Suppressor macrophage treated with lipopolysaccharide for 1 hour (primary cell): ENCODE data around the gene OR2T5.
"Not testable (repeated sequence)": the region's sequence is repeated elsewhere in the genome, so short reads cannot be mapped to it uniquely, and the experiment has no call there.

Source experiments
- DNase-seq, 3 donors: peaks; one replicate each; pipeline ENCODE4 v3.0.0-alpha.2; 2020 to 2022

The OR2T5 gene, protein sequence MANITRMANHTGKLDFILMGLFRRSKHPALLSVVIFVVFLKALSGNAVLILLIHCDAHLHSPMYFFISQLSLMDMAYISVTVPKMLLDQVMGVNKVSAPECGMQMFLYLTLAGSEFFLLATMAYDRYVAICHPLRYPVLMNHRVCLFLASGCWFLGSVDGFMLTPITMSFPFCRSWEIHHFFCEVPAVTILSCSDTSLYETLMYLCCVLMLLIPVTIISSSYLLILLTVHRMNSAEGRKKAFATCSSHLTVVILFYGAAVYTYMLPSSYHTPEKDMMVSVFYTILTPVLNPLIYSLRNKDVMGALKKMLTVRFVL

DNA sequence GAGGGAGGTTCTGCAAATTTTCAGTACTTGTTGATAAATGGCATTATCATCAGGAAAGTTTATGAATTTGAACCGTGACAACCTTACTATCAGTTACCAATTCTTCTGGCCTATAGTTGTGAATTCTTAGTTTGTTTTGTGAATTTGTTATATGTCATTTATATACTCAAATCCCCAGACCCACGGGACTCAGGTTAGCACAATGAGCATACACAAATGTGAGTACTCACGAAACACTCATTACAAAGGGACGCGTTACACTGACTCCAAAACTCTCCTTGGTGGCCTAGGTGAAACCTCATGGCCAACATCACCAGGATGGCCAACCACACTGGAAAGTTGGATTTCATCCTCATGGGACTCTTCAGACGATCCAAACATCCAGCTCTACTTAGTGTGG, at the start of gene OR2T5:
Gene OR2T5, plus strand, starts transcription at position 301 of the 400 bp plus-strand sequence. Its CDS starts 0 bp downstream, at position 301.
- DNase-seq, result not testable (repeated sequence)

DNA sequence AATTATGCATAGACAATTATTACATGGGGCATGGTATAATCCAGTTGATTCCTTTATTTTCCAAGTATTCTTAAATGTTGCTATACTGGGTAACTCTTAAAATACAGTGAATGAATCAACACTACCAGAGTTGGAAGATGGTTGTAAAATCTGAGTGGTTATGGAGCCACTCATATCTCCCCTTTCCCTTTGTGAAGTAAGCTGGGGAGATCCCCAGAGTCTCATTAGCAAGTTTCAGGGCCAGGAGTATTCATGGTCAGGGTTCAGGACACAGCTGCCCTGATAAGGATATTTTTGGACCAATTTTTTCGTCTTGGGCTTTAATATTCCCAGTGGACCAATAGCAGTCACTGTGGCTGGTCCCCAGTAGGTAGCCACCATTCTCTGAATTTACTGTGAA, 49.7 kb upstream of the OR2T5 start:
- not testable (repeated sequence) for DNase-seq

DNA sequence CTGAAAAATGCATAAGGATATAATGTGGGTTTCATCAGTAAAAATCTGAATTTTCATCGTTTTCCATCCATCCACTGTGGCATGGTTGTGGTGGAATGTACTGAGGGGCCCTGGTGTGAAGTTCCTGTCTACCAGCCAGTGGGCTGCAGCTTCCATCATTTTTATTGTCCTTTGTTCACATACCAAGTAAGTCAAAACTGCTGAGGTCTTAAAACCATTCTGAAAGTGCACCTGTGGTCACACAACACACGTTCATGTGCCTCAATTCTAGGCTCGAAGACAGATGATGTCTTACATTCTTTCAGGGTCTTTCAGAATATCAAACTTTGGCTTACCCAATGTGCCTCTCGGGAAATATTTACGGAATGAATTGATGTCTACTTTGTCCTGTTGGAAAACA, 49.1 kb upstream of the OR2T5 start:
- not testable (repeated sequence) for DNase-seq

DNA sequence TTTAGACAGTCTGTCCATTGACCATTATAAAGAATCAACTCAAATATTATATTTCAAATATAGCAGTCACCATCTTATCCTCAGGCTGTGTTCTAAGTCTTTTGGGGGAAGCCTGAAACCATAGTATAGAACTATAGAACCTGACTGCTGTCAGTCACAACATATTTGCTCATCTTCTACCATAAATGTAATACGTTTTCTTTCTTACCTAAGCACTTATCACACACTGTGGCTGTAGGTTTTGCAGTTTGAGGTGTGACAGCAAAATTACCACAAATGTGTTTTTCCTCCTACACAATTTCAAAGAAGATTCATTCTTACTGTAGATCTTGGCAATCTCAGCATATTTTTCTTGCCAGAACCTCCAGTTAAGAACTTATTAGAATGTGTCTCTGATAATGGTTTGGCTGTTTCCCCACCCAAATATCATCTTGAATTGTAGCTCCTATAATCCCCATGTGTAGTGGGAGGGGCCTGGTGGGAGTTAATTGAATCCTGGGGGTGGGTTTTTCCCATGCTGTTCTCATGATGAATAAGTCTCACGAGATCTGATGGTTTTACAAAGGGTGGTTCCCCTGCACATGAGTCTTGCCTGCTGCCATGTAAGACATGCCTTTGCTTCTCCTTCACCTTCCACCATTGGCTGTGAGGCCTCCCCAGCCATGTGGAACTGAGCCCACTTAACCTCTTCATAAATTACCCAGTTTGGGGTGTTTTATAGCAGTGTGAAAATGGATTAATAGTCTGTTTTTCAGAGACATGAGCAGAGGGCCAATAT, 45.7 kb upstream of the OR2T5 start:
- DNase-seq, result not testable (repeated sequence)

DNA sequence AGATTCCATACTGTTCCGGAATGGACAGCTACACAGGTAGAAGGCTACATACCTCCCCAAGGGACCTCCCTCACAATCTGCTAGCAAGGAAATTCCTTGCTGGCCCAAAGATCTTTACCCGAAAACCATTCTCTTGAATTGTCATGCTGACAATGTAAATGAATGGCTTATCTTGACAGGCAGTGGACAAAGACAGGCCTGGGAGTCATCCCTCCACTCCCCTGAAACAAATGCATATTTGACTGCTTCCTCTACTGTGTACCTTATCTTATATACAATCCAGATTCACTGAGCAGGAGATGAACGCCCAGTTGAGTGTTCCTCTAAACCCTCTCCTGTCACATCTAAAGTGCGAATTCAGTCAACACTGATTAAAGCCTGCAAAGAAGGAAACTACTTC, 43.8 kb upstream of the OR2T5 start:
- DNase-seq, result not testable (repeated sequence)

DNA sequence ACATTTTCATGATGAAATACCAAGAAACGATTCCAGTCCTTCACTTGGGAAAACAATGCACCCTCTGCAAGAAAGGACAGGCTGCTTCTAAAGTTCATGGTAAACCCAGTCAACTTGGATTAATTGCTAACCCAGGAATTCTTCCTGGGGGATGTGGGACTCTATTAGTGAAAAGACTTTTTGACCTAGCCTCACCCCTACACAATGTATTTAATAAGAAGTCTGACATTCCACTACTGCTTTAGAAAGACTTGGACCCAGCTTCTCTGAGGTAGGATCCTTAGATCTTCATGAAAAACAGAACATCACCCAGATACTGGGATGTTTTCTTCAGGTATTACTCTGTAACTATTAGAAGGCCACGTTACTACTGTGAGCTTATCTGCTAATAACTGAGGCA, 43.0 kb upstream of the OR2T5 start, which contains the start of gene OR2T2:
Gene OR2T2, plus strand, starts transcription at position 239 of the 400 bp plus-strand sequence. CDS start 7,161 bp downstream, outside the sequence.
- not testable (repeated sequence) for DNase-seq

DNA sequence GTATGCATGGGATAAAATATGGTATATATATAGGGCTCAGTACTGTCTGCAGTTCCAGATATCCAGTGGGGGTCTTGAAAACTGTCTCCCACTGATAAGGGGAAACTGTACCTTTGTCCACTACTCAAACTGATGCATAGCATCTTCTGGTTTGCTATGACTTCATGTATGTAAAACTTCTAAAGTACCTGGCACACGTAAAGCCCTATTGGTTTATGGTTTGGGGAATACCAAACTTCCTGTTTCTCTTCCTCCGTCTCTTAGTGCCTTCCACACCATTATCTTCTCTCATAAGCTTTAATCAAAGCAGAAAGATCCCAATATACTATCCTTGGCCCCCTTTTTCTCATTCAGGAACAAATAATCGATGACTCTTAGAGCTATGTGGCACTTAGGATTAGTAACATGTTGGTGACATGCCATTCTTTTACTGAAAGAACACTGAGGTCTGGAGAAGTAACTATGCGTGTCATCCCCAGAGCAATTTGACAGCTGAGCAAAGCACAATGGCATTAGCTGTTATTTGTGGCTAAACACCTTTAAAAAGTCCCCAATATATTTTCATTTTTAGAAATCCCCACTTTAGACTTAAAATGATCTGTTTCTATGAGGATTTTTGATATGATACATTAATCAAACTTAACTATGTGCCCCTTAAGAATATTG, 39.8 kb upstream of the OR2T5 start:
- not testable (repeated sequence) for DNase-seq

DNA sequence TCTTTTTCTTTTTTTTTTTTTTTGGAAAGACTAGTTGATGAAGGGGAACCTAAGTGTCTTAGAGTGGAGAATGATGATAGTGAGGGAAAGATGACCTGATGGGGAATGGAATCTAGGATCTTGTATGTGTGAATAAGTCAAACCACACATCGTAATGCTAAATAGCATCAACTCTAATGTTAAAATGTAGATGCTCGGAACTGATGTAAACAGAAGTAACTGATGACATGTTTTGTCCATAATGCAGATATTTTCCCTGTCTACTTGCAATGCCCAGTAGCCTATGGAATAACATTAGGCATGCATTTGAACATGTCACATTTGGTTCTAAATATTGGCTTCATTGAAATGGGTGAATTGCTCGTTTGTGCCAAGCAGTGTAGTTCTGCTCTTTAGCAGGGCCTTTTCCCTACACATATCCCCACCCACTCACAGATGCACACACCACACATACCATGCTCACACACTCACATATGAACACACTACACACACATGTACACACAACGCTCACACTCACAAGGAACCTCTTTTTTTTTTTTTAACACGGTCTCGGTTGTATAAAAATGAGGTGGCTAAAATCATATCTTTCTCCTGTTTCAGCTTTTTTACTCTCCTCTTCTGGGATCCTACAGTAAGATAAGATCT, 38.4 kb upstream of the OR2T5 start:
- not testable (repeated sequence) for DNase-seq

DNA sequence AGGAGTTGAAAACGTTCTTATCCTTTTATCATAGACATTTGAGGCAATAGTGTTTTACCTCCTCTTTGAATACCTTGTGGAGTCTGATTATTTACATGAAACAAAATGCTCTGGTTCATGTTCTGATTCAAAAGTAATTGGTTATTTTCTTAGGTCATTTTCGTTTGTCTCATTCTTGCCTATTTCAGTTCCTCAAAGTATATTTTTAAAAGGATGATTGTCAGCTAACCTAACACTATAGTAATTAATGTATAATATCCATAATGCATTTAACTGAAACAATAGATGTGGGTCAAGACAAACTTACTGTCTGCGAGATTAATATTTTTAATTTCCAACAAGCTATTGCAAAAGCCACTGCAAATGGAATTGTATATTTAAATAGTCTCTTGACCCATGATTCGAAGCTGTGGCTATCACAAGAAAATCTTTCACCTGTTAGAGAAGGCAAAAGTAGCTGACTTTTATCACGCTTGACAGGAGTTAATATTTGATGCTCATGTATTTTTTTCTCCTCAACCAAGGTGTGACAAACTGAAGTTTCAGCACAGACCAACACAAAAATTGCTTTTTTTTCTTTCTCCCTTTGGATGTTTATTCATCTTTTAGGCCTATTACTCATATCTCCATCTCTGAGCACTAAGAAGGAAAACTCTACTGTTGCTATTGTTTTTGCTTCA, 37.8 kb upstream of the OR2T5 start:
- not testable (repeated sequence) for DNase-seq

DNA sequence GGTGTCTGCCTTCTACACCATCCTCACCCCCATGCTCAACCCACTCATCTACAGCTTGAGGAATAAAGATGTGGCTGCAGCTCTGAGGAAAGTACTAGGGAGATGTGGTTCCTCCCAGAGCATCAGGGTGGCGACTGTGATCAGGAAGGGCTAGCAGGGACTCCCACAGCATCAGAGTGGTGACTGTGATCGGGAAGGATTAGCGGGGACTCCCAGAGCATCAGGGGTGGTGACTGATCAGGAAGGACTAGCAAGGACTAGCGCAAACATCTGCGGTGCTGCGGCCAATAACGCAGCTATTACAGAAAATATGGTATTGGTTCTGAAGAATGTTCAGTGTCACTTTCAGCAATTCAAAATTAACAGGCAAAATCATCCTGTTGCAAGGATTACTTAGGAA, 34.8 kb upstream of the OR2T5 start:
- not testable (repeated sequence) for DNase-seq

DNA sequence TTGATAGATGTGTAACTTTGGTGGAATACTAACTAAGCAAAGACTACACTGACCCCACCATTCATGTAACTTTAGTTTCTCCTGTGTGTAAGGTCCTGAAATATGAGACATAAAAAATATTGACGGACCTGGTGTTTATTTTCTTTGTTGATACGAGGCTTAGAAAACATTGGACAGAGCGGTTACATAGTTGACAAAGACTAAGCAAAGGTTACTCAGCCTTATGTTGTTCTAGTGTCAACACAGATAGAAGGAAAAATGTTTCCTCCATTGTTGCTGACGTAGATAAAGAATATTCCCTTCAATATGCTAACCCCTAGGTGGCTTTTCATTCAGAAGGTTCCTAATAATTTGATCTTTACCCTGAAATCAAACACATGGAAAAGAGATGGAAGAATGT, 33.3 kb upstream of the OR2T5 start:
- not testable (repeated sequence) for DNase-seq

DNA sequence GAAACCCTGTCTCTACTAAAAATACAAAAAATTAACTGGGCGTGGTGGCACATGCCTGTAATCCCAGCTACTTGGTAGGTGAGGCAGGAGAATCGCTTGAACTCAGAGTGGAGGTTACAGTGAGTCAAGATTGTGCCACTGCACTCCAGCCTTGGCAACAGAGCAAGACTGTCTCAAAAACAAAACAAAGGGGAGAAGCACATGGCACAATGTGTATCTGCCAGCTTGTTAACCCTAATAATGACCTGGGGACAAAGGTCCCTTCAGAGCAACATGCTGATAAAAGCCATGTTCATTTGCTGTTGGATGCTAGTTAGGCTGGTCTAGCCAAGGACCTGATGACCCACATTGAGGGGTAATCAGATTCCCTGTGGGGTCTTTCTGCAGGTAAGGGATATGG, 31.8 kb upstream of the OR2T5 start:
- not testable (repeated sequence) for DNase-seq

DNA sequence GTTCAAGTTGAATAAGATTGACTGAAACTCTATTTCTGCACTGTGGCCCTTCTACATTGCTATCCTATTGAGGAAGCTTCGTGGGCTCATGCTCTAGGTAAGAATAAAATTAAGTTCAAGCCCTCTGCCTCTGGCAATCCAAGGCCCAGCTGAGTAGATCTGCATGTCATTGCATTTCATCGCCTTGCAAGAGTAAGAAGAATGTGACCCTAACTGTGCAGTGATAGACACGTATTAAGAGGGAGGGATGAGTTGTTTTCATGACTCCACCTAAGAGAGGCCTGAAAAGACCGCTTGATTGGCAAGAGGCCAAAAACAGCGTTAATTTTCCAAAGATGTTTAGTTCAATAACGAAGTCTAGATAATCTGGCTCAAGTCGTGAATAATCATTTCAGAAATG, 29.3 kb upstream of the OR2T5 start:
- DNase-seq, result not testable (repeated sequence)

DNA sequence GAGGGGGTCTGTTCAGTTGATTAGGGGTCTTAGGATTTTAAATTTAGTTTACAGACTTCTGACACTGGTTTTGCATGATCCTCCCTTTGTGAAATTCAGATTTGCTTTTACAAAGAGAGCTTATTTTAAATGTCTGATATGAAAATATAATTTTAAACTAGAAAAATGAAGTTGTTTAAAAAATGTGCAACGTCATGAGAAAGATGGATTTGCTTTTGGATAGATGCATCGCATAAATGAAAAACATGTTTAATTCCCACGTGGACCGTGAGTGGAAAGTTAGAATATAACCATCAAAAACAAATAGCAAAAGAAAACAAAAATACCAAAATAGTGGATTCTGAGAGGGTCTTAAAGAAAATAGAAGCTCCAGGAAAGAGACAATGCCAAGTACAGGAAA, 17.2 kb upstream of the OR2T5 start:
- no peak for DNase-seq

DNA sequence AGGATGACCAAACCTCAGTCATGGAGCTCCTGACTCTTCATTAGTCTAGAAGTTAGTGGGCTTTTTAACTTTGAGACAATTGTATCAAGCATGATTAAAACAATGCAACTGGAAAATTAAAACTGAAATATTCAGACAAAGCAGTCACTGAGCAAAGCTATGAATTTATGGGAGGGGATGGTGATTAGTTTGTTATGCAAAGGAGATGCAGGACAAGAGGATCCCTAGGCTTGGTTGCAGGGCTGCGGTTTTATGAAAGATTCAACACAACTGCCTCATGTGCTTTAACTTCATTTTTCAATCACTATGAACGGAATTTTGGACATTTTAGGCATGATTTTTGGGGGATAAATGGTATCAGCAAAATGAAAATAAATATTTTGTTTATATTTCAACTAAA, 16.3 kb upstream of the OR2T5 start:
- DNase-seq, result not testable (repeated sequence)

DNA sequence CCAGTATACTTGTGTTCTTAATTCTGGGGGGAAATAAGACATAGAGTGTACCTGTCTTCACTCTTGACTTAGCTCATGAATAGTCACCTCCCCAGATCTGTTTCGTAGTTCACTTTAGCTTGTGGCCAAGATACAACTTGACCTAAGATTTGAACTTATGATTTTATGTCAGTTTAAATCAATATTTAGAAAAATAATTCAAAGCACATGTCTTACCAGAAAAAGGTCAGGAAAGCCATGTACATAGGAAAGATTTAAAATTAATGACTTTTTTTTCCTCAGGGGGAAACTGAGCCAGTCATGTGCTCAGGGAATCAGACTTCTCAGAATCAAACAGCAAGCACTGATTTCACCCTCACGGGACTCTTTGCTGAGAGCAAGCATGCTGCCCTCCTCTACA, 15.3 kb upstream of the OR2T5 start, which contains the start of gene OR2T3:
Gene OR2T3, plus strand, starts transcription at position 301 of the 400 bp plus-strand sequence. Its CDS starts 0 bp downstream, at position 301.
- not testable (repeated sequence) for DNase-seq

DNA sequence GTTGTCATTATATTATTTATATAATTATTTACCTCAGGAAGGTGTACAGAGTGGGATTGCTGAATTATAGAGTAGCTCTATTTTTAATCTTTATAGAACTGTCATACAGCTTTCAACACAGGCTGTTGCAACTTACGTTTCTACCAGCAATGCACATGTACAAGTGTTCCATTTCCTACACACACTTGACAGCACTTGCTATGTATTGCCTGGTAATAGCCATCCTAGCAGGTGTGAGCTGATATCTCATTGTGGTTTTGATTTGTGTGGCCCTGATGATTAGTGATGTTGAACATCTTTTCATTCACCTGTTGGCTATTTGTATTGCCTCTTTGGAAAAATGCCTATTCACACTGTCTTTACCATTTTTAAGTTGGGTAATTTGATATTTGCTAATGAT, 12.7 kb upstream of the OR2T5 start:
- not testable (repeated sequence) for DNase-seq

DNA sequence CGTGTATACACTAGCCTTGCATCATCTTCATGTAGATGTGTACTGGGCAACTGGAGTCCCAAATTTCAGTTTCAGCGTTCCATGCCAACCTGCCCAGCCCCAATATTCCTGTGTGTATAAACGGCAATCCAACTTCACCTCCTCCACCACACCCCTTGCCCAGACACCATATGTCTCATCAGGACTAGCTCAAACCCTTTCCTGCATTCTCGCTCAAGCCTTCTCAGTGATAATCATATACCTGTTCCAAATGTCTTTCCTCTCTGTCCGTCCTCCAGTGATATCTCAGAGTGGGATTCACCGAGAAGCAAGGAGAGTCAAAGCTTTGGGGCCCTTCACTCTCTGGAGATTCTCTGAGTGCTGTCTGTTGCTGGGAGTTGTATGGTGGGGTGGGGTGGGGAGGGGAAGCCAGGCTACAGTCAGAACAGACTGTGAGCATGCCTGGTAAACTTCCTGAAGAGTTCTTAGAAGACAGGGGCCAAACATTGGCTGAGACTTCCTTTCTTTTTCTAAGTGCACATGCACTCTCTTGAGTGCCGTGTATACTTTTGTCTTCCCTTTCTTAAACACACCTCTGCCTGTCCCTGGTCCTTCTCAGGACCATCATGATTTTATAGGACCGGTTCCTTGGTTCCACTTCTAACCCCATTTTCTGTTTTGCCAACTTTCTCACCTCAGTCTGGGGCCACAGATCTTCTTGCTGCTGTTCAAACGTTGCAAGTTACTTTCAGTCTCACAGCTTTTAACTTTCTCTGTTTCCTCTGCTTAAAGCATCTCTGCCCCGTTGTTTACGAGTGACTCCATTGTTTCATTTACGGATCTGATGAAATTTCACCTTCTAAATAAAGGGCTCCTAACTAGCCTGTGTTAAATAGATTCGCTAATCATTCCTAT, 6.5 kb upstream of the OR2T5 start:
- not testable (repeated sequence) for DNase-seq

DNA sequence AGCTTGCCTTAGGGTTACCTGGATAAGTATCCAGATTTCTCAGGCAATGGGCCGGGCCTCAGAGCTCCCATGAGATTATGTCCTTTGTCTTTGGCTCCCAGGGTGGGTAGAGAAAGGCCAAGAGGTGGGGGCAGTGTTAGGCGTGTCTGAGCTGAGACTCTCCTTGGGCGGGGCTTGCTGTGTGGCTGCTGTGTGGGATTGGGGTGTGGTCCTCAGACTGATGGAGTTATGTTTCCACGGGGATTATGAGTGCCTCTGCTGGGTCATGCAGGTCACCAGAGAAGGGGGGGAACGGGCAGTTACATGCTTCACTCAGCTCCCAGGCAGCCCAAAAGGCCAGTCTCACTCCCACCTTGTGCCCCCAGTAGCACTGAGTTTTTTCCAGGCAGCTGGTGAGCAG, 8.3 kb downstream of the OR2T5 start:
- not testable (repeated sequence) for DNase-seq

DNA sequence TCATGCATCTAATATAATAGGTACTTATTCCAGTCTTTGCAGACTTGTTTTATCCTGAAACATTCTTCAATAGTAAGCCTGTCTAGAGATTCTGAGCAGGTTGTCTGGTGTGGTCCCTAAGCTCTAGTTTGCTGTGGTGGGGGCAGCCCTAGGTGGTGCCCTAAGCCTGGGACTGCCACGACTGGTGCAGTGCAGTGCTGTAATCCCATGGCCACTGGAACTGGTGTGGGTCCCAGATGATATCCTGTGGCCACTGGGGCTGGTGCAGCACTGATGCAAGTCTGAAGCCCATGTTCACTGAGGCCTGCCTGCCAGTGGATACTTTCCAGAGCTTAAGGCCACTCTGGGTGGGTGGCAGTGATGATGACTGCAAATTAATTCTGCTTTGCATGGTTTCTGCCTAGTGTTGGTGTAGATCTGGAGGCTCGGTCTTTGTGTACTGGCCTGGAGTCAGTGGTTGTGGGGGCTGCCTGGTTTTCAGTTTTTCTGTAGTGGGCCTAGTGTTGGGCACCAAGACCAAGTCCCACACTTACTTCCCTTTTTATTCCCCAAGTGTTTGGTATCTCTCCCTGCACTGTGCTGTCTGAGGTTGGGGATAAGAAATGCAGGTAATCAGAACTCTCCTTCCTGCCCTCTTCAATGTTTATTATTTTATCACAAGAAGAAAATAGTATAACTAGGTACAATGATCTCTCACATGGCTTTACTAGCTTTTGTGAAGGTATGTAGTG, 12.1 kb downstream of the OR2T5 start:
- DNase-seq, result not testable (repeated sequence)
